Activated B cell treated with CpG ODN at 0.5 μM for 24 hours (primary cell): Measurements from ENCODE around the gene HSD3B2. TPM values are rescaled to one million over a fixed set of nuclear protein-coding genes. Genes with fewer than 3 reads are reported as not detected.

ENCODE experiments used
- ATAC-seq: fragments of 200-7000 bp; cut with Tn5 transposase; one replicate; pipeline ENCODE4 v1.10.0; 2021; ENCODE audit warnings: low read depth, mild to moderate bottlenecking, moderate library complexity
- CTCF ChIA-PET: fragments of 350-600 bp; sonication (Branson Sonifier 250); formaldehyde crosslinking; loops from one replicate; lab custom pipeline; 2021; ENCODE audit warnings: antibody characterized with exemption; lab: Charles Lee
- POLR2A ChIA-PET: fragments of 350-600 bp; sonication (Branson Sonifier 250); formaldehyde crosslinking; loops from one replicate; lab custom pipeline; 2021; ENCODE audit warnings: antibody characterized with exemption; lab: Charles Lee
- DNase-seq: peaks from one replicate; pipeline ENCODE4 v3.0.0; 2022
- H3K27ac Mint-ChIP-seq: one replicate; pipeline ENCODE4 v1.8.0; 2020; ENCODE audit warnings: mixed read lengths
- H3K27me3 Mint-ChIP-seq: one replicate; pipeline ENCODE4 v1.8.0; 2021; ENCODE audit warnings: mixed read lengths
- H3K36me3 Mint-ChIP-seq: one replicate; pipeline ENCODE4 v1.8.0; 2021; ENCODE audit warnings: low read depth, mixed read lengths
- H3K4me1 Mint-ChIP-seq: one replicate; pipeline ENCODE4 v1.8.0; 2021; ENCODE audit warnings: mixed read lengths
- H3K4me3 Mint-ChIP-seq: one replicate; pipeline ENCODE4 v1.8.0; 2020; ENCODE audit warnings: mild to moderate bottlenecking, mixed read lengths
- H3K9me3 Mint-ChIP-seq: one replicate; pipeline ENCODE4 v1.8.0; 2020; ENCODE audit warnings: mixed read lengths
- intact Hi-C: fragments of 100-400 bp; cut with micrococcal nuclease; formaldehyde crosslinking; loops from one replicate; pipeline ENCODE4 v1.15.1; 2024
- total RNA-seq: library from RNA; stranded (reverse); gene quantifications from 2 replicates; pipeline ENCODE4 v1.2.3, GENCODE V29; 2022
- TF ChIP-seq, protein P1 (sequence below): fragments of 200-600 bp; IDR thresholded peaks from one replicate; pipeline ENCODE4 v1.8.0; 2022; ENCODE audit warnings: antibody characterized with exemption, mild to moderate bottlenecking

HSD3B2 gene
- total RNA-seq, 1 donor from 2014 or later: not detected

DNA sequence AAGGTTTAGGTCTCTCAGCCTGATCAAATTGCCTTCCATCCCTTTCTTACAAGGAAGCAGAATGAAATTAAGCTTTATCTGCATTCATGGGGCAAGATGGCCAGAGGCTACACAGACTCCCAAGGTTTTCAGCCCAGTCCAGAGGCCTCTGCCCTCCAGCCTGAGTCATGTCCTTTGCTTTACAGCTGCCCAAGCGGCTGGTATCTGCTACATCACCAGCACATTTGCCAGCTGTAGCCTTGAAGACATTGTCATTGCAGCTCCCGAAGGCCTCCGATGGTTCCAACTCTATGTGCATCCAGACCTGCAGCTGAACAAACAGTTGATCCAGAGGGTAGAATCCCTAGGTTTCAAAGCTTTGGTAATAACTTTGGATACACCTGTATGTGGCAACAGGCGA lies 30.4 kb upstream of the HSD3B2 start:
- no peaks in the 10 kb centered on the region for H3K27me3 Mint-ChIP-seq
- intact Hi-C loops: no loop called here
- TF ChIP-seq, protein P1, sequence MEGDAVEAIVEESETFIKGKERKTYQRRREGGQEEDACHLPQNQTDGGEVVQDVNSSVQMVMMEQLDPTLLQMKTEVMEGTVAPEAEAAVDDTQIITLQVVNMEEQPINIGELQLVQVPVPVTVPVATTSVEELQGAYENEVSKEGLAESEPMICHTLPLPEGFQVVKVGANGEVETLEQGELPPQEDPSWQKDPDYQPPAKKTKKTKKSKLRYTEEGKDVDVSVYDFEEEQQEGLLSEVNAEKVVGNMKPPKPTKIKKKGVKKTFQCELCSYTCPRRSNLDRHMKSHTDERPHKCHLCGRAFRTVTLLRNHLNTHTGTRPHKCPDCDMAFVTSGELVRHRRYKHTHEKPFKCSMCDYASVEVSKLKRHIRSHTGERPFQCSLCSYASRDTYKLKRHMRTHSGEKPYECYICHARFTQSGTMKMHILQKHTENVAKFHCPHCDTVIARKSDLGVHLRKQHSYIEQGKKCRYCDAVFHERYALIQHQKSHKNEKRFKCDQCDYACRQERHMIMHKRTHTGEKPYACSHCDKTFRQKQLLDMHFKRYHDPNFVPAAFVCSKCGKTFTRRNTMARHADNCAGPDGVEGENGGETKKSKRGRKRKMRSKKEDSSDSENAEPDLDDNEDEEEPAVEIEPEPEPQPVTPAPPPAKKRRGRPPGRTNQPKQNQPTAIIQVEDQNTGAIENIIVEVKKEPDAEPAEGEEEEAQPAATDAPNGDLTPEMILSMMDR: no peak
- H3K4me3 Mint-ChIP-seq: no peak overlapping the region
- no peak overlapping the region for H3K27ac Mint-ChIP-seq
- CTCF ChIA-PET: no interaction called here
- ATAC-seq (no peak), DNase-seq (no peak)
- no peaks in the 10 kb centered on the region for H3K4me1 Mint-ChIP-seq
- no peaks in the 10 kb centered on the region for H3K36me3 Mint-ChIP-seq
- POLR2A ChIA-PET: no interaction called here
- no peaks in the 10 kb centered on the region for H3K9me3 Mint-ChIP-seq

DNA sequence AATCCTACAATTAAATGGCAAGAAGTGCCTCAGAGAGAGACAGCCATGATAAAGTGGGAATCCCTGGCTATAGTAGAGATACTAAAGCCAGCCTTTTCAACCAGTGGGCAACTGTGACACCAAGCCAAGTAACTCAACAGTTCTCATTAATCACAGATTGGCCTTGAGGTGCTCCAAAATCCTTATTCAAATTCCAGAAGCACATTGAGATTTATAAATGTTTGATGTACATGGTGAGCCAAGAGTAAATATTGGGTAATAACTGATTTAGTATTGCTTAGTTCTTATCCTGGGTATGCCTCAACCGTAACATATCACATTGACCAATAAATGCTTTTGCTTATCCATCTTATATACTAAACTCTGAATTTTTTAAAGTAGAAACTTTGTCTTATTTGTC lies 29.3 kb upstream of the HSD3B2 start:
- no peaks in the 10 kb centered on the region for H3K4me1 Mint-ChIP-seq
- intact Hi-C loops: no loop called here
- ChIA-PET POLR2A (no interaction called here), CTCF (no interaction called here)
- H3K9me3 Mint-ChIP-seq: no peaks in the 10 kb centered on the region
- ATAC-seq: no peak
- TF ChIP-seq, protein P1: no peak
- H3K27ac Mint-ChIP-seq: no peak overlapping the region
- no peaks in the 10 kb centered on the region for H3K36me3 Mint-ChIP-seq
- DNase-seq: no peak
- peaks cover 3% of the 10 kb centered on the region for H3K27me3 Mint-ChIP-seq
- no peak overlapping the region for H3K4me3 Mint-ChIP-seq

DNA sequence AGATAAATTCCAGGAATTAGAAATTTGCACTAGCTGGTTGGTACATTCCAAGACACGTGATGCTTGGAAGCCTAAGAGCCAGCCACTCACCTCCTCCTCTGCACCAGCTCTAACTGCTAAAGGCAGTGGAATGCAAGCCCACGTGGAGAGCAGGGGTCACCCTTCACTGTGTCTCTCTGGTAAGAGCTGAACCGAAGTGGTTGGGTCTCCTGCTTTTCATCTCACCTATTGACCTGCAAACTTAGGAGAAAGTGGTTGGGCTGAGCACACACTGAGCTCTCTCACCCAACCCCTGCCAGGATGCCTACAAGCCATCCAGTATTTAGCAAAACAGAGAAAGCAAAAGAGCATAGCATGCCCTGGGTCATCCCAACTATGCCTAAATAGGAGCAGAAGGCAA lies 27.1 kb upstream of the HSD3B2 start:
- Mint-ChIP-seq H3K27ac (no peak overlapping the region), H3K27me3 (peaks cover 3% of the 10 kb centered on the region), H3K4me3 (no peak overlapping the region), H3K4me1 (no peaks in the 10 kb centered on the region), H3K36me3 (no peaks in the 10 kb centered on the region), H3K9me3 (no peaks in the 10 kb centered on the region)
- ChIA-PET CTCF (no interaction called here), POLR2A (no interaction called here)
- TF ChIP-seq, protein P1: no peak
- DNase-seq (no peak), ATAC-seq (no peak)
- intact Hi-C loops: no loop called here

DNA sequence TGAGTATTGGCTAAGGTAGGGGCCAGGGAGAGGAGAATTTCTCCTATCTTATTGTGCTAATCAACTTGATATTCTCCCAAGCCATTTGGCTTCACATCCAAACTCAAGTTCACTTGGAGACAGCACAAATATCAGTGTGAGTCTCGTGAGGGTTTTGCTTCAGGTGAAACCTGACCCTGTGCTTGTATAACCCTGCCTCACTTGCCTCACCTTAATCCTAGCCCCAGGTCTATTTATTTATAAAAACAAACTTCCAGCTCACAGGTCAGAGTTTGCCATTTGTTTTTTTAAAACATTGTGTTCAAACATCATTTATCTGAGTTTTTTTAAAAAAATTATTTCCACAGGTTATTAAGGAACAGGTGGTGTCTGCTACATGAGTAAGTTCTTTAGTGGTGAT lies 26.5 kb upstream of the HSD3B2 start:
- DNase-seq: no peak
- CTCF ChIA-PET: no interaction called here
- no peak for ATAC-seq
- Mint-ChIP-seq H3K36me3 (no peaks in the 10 kb centered on the region), H3K9me3 (no peaks in the 10 kb centered on the region), H3K27ac (no peak overlapping the region), H3K27me3 (peaks cover 3% of the 10 kb centered on the region), H3K4me3 (no peak overlapping the region), H3K4me1 (no peaks in the 10 kb centered on the region)
- intact Hi-C loops: no loop called here
- TF ChIP-seq, protein P1: no peak
- POLR2A ChIA-PET: no interaction called here

DNA sequence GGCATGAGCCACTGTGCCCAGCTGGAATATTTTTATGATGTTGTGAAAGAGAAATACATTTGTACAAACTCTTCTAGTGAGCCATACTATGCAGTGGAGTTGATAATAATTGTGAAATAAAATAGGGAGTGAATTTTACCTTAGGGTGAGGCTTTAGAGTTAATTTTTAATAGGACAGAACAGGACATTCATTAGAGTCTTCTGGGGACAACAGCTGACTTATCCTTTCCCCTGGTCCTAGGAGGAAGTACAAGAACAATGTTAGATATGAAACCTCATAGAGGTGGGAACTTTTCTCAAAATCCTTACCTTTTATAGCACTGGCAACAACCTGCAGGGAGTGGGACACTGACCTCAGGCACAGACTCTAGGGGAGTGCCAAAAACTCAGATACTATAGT lies 24.4 kb upstream of the HSD3B2 start:
- POLR2A ChIA-PET: no interaction called here
- intact Hi-C loops: no loop called here
- DNase-seq: no peak
- CTCF ChIA-PET: no interaction called here
- Mint-ChIP-seq H3K4me3 (no peak overlapping the region), H3K9me3 (no peaks in the 10 kb centered on the region), H3K27ac (no peak overlapping the region), H3K27me3 (peaks cover 10% of the 10 kb centered on the region), H3K4me1 (no peaks in the 10 kb centered on the region), H3K36me3 (no peaks in the 10 kb centered on the region)
- TF ChIP-seq, protein P1: no peak
- no peak for ATAC-seq
